Sigmoid colon (tissue), 4 donors: ENCODE data around the gene PSG1.
"Not testable (repeated sequence)": the region's sequence is repeated elsewhere in the genome, so short reads cannot be mapped to it uniquely, and the experiment has no call there.

Experiments
- CTCF ChIP-seq, 4 experiments: fragments of 450-650 bp in 3 of 4; fragments of 200-600 bp in 1 of 4; IDR thresholded peaks; one replicate each; pipeline ENCODE4 v1.5.1; 2016 to 2019; ENCODE audit warnings: antibody characterized with exemption in 4 of 4, mild to moderate bottlenecking in 3 of 4, moderate library complexity in 2 of 4
- EP300 ChIP-seq, 4 donors: sonication (generic); formaldehyde crosslinking; IDR thresholded peaks; one replicate each; pipeline ENCODE4 v1.6.1; 2017; ENCODE audit warnings: antibody characterized with exemption in 4 of 4
- POLR2A ChIP-seq, 2 donors: fragments of 450-650 bp; IDR thresholded peaks; one replicate each; pipeline ENCODE4 v1.6.1; 2016; ENCODE audit warnings: antibody characterized with exemption in 2 of 2, mild to moderate bottlenecking in 2 of 2, moderate library complexity in 2 of 2
- POLR2AphosphoS5 ChIP-seq, 4 donors: sonication (generic); formaldehyde crosslinking; IDR thresholded peaks; one replicate each; pipeline ENCODE4 v1.6.1; 2017; ENCODE audit warnings: antibody characterized with exemption in 4 of 4

GRCh38 chr19:42874901-42875813 is 4.4 kb downstream of the PSG1 start:
- TF ChIP-seq CTCF, POLR2A, EP300 (IDR thresholded peaks at IDR 0.05): not testable (repeated sequence)
- peak in 1 of 4 donors; percentile 33 for TF ChIP-seq POLR2AphosphoS5 (IDR thresholded peaks at IDR 0.05)
